SHP77 treated with DMSO at 0.1 percent for 48 hours (cell line): ENCODE data around the gene SGSM1.
"Not testable (repeated sequence)": the region's sequence is repeated elsewhere in the genome, so short reads cannot be mapped to it uniquely, and the experiment has no call there.

ENCODE experiments used
- DNase-seq: peaks from one replicate; lab custom pipeline; 2025; lab: John Stamatoyannopoulos, UW

The SGSM1 gene

GRCh38 chr22:24894998-24895397, 89.0 kb downstream of the SGSM1 start:
- peak; percentile 81 for DNase-seq

- no peak for DNase-seq
These were observed 95.4 kb downstream of the SGSM1 start for GRCh38 chr22:24901448-24901847.

DNA sequence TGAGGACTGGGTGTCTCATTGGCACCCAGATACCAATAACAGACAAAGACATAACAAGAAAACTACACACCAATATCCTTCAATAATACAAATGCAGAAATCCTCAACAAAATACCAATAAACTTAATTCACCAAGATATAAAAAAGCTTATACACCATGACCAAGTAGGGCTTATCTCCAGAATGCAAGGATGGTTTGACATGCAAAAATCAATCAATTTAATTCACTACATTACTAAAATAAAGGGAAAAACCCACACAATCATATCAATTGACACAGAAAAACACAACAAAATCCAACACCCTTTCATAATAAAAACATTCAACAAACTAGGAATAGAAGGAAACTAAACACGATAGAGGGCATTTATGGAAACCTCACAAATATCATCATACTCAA, 99.9 kb downstream of the SGSM1 start:
- DNase-seq, result no peak

DNA sequence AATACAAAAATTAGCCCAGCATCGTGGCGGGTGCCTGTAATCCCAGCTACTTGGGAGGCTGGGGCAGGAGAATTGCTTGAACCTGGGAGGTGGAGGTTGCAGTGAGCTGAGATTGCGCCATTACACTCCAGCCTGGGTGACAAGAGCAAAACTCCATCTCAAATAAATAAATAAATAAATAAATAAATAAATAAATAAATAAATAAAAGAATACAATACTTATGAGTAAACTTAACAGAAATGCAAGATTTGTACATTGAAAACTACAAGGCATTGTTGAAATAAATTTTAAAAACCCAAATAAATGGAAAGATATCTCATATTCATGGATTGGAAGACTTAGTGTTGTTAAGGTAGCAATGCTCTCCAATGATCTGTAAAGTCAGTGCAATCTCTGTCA, 101.1 kb downstream of the SGSM1 start:
- DNase-seq, result not testable (repeated sequence)

DNA sequence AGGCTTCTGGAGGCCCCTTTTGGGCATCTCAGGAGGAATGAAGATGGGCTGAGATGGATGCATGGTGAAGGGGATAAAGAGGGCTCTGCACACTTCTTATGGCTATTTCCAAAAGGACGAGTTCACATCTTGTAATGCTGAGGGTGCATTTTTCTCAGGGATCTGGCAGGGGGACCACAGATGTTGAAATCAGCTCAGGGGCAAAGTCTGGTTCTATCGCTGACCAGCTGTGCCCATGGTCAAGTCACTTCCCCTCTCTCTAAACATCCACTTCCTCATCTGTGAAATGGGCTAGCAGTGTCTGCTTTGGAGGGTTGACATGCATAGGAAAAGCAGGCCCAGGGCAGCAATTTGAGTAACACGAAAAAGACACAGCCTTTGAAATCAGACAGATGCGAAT, 114.0 kb downstream of the SGSM1 start:
- no peak for DNase-seq

- no peak for DNase-seq
These were observed 119.8 kb downstream of the SGSM1 start for GRCh38 chr22:24925586-24926427.

- no peak for DNase-seq
These were observed 120.4 kb downstream of the SGSM1 start for GRCh38 chr22:24926428-24926725.

GRCh38 chr22:24926849-24927579, 121.0 kb downstream of the SGSM1 start:
- no peak for DNase-seq

DNA sequence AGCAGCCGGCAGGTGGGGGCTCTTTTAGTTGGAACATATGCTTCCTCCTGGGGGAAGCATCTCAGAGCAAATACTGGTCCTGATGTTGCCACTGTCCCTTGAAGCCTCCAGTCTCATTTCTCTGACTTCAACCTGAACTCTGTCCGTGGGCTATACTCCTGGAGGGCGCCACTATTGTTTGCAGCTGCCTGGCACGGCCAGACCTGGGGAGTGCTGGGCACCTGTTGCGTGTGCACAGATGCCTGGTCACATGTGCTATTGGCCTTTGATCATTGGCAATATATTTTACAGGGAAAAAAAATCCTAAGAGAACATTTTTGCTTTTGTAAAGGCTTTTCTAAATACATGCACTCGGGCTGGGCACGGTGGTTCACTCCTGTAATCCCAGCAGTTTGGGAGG, 122.3 kb downstream of the SGSM1 start:
- no peak for DNase-seq

- DNase-seq, result no peak
These were observed 124.7 kb downstream of the SGSM1 start for GRCh38 chr22:24930678-24931077.

DNA sequence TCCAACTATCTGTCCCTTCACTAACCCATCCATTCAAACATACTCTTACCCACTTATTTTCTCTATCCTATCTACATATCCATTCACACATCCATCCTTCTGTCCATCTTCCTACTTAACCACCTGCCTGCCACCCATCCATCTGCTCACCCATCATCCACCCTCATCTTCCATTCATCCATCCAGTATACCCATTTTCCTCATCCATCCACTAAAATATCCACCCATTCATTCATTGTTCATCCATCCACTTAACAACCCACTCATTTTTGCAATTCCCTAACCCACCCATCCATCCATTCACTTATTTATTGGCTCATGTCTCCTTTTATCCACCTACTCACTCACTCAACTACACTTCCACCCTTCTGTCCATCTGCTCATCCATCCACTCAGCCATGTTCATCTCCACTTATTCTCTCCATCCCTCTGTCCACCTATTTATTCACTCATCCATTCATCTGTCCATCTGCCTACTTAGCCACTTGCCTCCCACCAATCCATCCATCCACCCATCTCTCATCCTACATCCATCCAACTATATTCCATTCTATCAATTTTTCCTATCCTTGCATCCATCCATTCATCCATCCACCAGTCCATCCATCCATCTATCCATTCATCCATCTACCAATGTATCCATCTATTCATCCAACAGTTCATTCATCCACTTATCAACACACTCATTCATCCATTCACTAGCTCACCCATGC, 129.9 kb downstream of the SGSM1 start:
- no peak for DNase-seq

GRCh38 chr22:24937114-24937513, 131.1 kb downstream of the SGSM1 start:
- DNase-seq, result peak; percentile 20

DNA sequence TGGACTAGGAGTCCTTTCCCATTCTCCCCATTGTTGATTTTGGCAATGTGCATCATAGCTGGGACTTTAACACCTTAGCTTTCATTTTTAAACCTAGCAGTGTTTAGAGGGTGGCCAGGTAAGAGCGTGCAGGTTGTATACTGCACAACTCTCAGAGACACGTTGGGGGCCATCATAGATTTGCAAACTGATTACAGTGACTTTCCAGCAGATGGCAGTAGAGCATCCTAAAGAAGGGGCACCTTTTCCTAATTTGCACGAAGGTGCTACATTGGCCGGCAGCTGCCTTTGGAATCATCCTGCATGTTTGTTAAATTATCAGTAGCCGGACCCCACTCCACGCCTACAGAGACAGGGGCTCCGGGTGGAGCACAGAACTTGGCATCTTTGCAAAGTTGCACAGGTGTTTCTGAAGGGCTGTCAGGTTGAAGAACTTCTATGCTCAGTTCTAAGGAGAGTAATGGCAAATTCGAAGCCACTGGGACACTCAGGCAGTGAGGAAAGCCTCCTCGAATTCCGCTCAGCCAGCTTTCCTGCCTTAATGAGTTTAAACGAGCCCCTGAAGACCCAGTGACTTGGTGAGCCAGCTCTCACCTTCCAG, 132.8 kb downstream of the SGSM1 start:
- DNase-seq, result peak; percentile 34

GRCh38 chr22:24942301-24942700, 136.3 kb downstream of the SGSM1 start:
- DNase-seq, result no peak

- no peak for DNase-seq
These were observed 138.4 kb downstream of the SGSM1 start for GRCh38 chr22:24944217-24944937.

- DNase-seq, result no peak
These were observed 139.4 kb downstream of the SGSM1 start for GRCh38 chr22:24945430-24945829.

DNA sequence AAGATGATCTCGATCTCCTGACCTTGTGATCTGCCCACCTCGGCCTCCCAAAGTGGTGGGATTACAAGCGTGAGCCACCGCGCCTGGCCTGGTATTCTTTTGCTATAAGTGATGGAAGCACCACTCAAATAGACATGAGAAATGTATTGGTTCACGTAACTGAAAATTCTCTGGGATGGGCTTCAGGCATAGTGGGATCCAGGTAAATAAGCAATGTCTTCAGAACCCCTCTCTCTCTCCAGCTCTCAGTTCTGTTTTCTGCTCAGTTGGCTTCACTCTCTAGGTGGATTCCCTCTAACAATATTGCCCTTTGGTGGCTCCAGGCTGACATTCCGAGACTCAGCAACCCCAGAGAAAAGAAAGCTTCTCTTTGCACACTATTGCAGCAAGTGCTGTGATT, 141.4 kb downstream of the SGSM1 start:
- no peak for DNase-seq

- no peak for DNase-seq
These were observed 141.9 kb downstream of the SGSM1 start for GRCh38 chr22:24947881-24948280.

- no peak for DNase-seq
These were observed 142.6 kb downstream of the SGSM1 start for GRCh38 chr22:24948356-24949202.

GRCh38 chr22:24950272-24950902, 144.4 kb downstream of the SGSM1 start:
- peak; percentile 9 for DNase-seq
